Osteocyte (in vitro differentiated cells): ENCODE results near the gene CNR2. TPM values are rescaled to one million over a fixed set of nuclear protein-coding genes. Genes with fewer than 3 reads are reported as not detected.

ENCODE experiments used
- DNase-seq: peaks from one replicate; pipeline ENCODE4 v3.0.0; 2021; ENCODE audit warnings: mixed read lengths; ENCODE audit not compliant: unreplicated experiment; ENCODE audit errors: extremely low spot score
- H3K27ac Mint-ChIP-seq: one replicate; pipeline ENCODE4 v1.8.0; 2021; ENCODE audit warnings: mild to moderate bottlenecking, mixed read lengths; ENCODE audit not compliant: unreplicated experiment
- H3K27me3 Mint-ChIP-seq: one replicate; pipeline ENCODE4 v1.8.0; 2021; ENCODE audit warnings: mixed read lengths; ENCODE audit not compliant: unreplicated experiment
- H3K36me3 Mint-ChIP-seq: one replicate; pipeline ENCODE4 v1.8.0; 2021; ENCODE audit warnings: mixed read lengths; ENCODE audit not compliant: unreplicated experiment
- H3K4me1 Mint-ChIP-seq: one replicate; pipeline ENCODE4 v1.8.0; 2021; ENCODE audit warnings: mixed read lengths; ENCODE audit not compliant: unreplicated experiment
- H3K4me3 Mint-ChIP-seq: one replicate; pipeline ENCODE4 v1.8.0; 2021; ENCODE audit warnings: mild to moderate bottlenecking, moderate library complexity, mixed read lengths; ENCODE audit not compliant: unreplicated experiment
- H3K9me3 Mint-ChIP-seq: one replicate; pipeline ENCODE4 v1.8.0; 2021; ENCODE audit warnings: mixed read lengths; ENCODE audit not compliant: unreplicated experiment
- CTCF ChIP-seq: fragments of 200-600 bp; sonication (generic); IDR thresholded peaks from 2 replicates; pipeline ENCODE4 v1.5.0; 2021; ENCODE audit warnings: antibody characterized with exemption, mild to moderate bottlenecking, moderate library complexity
- microRNA-seq: library from miRNA; unstranded; fragments of <30 nt; microRNA quantifications from one replicate; pipeline ENCODE4 v1.1.0, GENCODE V29; 2020; ENCODE audit not compliant: unreplicated experiment
- total RNA-seq: library from RNA; stranded (reverse); gene quantifications from 2 replicates; pipeline ENCODE4 v1.2.1, GENCODE V29; 2021

CNR2 gene
- total RNA-seq, 1 donor from 2014 or later, result not detected

DNA sequence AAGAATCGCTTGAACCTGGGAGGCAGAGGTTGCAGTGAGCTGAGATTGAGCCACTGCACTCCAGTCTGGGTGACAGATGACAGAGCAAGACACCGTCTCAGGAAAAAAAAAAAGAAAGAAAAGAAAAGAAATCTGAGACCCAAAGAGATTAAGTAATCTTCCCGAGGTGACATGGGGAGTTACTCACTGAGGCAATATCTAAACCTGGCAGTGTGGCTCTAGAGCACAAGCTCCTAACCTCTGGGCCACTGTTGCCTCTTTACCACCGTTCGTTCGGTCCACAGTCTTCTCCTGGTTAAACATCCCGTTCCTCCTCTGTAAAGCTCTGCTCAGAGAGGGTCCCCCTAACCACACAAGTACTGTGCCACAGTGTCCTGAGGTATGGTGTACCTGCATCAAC, 89.4 kb downstream of the CNR2 start:
- peak overlapping the region; percentile 96 for H3K4me3 Mint-ChIP-seq
- no peak overlapping the region for H3K27ac Mint-ChIP-seq
- DNase-seq, result no peak
- TF ChIP-seq CTCF, result no peak
- H3K36me3 Mint-ChIP-seq, result peaks cover 4% of the 10 kb centered on the region
- H3K9me3 Mint-ChIP-seq, result no peaks in the 10 kb centered on the region
- no peaks in the 10 kb centered on the region for H3K27me3 Mint-ChIP-seq
- H3K4me1 Mint-ChIP-seq, result peaks cover 18% of the 10 kb centered on the region

Small RNAs within 50 kb of the gene (microRNA-seq; reads per million reads assigned to microRNA genes)
- not detected for gene MIR378F

Other genes starting within 250 kb of the CNR2 start
- gene RPL11, start 221.6 kb downstream of the CNR2 start, total RNA-seq, result 823 and 843 TPM in 2 replicates
- 41.4 and 47.0 TPM in 2 replicates for gene ELOA, start 169.9 kb downstream of the CNR2 start, total RNA-seq
- gene PITHD1, start 134.9 kb downstream of the CNR2 start, total RNA-seq, result 42.4 and 44.3 TPM in 2 replicates
- gene LYPLA2, start 122.2 kb downstream of the CNR2 start, total RNA-seq, result 39.2 and 39.9 TPM in 2 replicates
- 17.5 and 20.0 TPM in 2 replicates for gene GALE, start 112.6 kb downstream of the CNR2 start, total RNA-seq
- gene HMGCL, start 87.9 kb downstream of the CNR2 start, total RNA-seq, result 34.1 and 37.4 TPM in 2 replicates
- gene FUCA1, start 45.1 kb downstream of the CNR2 start, total RNA-seq, result 16.4 and 18.0 TPM in 2 replicates
- 58.9 and 63.7 TPM in 2 replicates for gene PNRC2, start 46.5 kb upstream of the CNR2 start, total RNA-seq
- 87.0 and 93.3 TPM in 2 replicates for gene SRSF10, start 67.0 kb upstream of the CNR2 start, total RNA-seq
- gene MYOM3, start 198.8 kb upstream of the CNR2 start, total RNA-seq, result not detected in 2 replicates
- gene IL22RA1, start 229.8 kb upstream of the CNR2 start, total RNA-seq, result not detected in 2 replicates